Activated CD4-positive, alpha-beta T cell treated with anti-CD3 and anti-CD28 coated beads for 1 hour (primary cell): ENCODE results near the gene IPPK.
"Not testable (repeated sequence)": the region's sequence is repeated elsewhere in the genome, so short reads cannot be mapped to it uniquely, and the experiment has no call there.

Experiments
- DNase-seq: peaks from one replicate; pipeline ENCODE4 v3.0.0-alpha.2; 2020

Gene IPPK

DNA sequence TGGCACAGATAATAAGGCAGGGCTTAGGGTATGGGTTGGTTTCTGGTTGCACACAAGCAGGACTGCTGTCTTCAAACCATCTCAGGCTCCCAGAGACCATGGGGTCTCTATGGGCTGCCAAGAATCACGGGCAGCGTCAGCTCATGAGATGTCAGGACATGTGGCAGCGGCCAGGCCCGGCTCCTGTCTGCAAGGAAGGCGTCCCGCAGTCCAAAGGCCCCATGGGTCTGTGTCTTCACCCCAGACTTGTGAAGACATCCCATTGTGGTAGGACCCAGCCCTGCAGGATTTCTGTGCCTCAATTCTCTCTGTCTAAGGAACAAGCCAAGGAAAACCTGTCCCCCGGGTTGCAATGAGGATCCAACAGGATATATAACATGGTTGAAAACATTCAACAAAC, 32.6 kb downstream of the IPPK start:
- no peak for DNase-seq

DNA sequence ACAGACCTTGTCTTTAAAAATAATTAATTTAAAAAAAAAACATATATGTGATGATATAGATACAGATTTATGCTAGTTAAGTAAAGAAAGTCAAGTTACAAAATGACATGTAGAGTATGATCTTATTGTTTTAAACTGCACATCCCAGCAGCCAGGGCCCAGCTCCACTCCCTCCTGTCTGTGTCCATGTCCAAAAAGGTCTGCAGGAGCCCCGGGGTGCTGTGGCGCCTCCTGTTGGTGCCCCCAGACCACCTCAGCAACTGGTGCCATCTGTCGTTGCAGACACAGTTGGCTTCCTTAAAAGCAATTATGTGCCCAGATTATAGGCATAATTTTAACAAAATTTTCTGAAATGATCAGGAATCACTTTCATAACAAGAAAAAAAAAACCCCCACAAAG, 33.3 kb downstream of the IPPK start:
- no peak for DNase-seq

- DNase-seq = no peak
These were observed 34.2 kb downstream of the IPPK start for GRCh38 chr9:92635760-92636159.

GRCh38 chr9:92634712-92635605, 35.0 kb downstream of the IPPK start:
- peak; percentile 31 for DNase-seq

GRCh38 chr9:92633614-92634278, 36.2 kb downstream of the IPPK start:
- DNase-seq = no peak

DNA sequence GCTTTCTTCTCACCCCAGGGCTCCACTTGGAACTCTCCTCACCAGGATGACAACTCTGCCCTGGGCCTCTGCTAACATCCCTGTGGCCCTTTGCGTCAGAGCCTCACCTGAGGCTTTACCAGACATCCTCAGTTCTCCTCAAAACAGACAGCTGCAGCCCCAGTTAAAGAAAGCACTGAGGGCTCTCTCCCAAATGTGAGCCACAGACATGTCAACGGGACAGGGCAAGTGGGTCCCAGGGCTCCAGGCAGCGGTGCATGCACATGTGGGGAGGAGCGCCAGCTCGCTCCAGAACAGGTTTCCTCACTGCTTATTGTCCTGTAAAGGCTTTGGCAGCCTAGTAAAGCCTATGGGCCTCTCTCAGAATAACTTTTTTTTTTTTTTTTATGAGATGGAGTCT, 37.3 kb downstream of the IPPK start:
- DNase-seq = no peak

DNA sequence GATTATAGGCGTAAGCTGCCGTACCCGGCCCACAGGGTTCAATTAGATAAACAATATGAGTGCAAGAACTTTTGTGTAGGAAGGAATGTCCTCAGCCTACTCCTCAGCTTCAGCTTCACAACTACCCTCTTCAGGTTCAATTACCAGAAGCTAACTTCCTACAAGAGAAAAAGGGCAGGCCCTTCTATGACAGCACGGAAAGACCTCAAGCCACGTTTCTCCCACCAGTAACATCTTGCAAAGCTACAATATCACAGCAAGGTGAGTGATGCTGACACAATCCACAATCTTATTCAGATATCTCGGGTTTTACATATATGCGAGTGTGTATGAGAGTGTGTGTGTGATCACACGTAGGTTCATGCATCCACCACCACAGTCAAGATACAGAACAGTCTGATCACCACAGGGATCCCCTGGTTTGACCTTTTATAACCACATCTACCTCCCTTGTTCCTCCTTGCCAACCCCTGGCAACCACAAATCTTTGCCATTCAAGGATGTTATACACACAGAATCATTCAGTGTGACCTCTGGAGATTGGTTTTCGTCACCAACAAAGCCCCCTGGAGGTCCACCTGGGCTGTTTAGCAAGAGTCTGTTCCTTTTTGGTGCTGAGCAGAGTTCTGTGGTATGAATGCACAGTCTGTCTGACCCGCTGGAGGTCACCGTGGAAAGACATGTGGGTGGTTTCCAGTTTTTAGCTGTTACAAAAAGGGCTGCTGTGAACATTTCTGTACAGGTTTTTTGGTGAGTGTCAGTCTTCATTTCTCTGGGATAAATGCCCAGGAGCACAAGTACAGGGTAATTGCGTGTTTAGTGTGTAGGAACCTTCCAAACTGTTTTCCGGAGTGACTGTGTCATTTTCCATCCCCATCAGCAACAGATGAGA, 38.2 kb downstream of the IPPK start:
- DNase-seq = no peak

DNA sequence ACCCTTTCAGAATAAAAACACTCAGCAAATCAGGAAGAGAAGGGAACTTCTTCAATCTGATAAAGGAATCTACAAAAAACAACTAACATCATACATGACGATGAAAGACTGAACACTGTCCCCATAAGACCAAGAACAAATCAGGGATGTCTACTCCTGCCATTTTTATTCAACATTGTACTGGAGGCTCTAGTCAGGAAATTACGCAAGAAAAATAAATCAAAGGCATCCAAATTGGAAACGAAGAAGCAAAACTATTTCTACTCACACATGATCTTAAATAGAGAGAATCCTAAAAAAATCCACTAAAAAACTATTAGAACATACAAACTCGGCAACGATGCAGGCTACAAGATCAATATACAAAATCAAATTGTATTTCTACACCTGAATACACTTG, 42.3 kb downstream of the IPPK start:
- no peak for DNase-seq

DNA sequence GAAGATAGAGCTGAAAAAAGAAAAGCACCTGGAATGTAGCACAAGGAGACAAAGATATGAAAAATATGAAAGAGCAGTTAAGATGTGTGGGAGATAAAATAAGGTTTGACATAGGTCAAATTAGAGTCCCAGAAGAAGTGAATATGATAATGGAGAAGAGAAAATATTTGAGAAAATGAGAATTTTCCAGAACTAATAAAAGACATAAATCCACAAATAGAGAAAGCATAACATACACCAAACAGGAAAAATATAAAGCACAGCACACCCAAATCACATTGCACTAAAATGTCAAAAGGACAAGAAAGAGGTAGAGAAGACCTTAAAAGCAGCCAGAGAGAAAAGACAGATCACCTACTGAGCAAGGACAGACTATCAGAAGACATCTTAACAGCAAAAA, 43.4 kb downstream of the IPPK start:
- no peak for DNase-seq

DNA sequence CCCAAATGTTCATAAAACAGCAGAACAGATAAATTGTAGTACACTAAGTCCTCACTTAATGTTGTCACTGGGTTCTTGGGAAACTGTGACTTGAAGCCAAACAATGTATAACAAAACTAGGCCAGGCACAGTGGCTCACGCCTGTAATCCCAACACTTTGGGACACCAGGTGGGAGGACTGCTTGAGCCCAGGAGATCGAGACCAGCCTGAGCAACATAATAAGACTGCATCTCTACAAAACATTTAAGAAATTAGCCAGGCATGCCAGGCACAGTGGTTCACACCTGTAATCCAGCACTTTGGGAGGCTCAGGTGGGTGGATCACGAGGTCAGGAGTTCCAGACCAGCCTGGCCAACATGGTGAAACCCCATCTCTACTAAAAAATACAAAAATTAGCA, 46.0 kb downstream of the IPPK start:
- not testable (repeated sequence) for DNase-seq

GRCh38 chr9:92620845-92621244, 49.1 kb downstream of the IPPK start:
- DNase-seq = no peak

GRCh38 chr9:92619601-92620300, 50.2 kb downstream of the IPPK start:
- no peak for DNase-seq

- DNase-seq = no peak
These were observed 51.2 kb downstream of the IPPK start for GRCh38 chr9:92618633-92619225.

DNA sequence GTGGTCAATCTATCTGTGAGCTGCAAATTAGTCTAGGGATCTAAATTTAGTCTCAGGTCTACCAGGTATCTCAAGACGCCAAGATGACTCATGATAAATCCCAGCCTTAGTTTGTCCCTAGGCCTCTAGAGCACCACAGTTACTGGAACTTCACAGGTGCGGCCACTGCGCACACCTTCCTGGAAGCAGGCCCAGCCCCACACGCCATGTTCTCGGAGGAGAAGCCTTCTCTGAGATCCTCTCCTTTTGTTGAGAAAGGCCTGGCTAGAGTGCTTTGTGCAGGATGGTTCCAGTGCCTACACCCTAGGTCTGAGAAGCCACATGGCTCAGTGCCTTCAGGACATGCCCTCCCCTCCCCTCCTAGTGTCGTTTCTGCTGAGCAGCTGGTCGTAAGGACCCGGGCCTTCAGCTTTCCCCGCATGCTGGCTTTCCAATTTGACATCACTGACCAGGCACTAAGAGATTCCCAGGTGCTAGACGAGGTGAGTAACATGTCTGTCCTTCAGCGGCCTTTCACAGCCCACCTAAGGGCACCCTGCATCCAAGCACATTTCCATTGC, 51.9 kb downstream of the IPPK start:
- DNase-seq = no peak

- no peak for DNase-seq
These were observed 52.6 kb downstream of the IPPK start for GRCh38 chr9:92617195-92617813.

DNA sequence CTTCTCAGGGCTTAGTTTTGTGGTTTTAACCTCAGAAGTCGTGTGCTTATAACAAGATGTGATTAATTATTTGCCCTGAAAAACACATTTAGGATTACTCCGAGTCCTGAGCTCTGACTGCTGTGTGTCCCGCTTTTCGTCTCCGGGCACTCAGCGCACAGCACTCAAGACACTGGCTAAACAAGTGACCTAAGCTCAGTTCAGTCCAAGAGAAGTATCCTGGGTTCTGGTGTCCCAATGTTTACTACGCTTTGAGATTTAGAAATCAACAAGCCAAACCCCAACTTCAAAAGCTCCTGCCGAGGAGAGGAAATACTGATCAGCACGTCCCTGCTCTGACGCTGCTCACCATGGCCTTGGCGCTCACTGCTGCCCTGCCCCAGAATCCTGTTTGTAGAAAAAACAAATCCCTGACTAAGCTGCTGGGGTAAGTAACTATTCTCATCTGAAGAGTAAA, 53.2 kb downstream of the IPPK start:
- no peak for DNase-seq

GRCh38 chr9:92616199-92616641, 53.7 kb downstream of the IPPK start:
- no peak for DNase-seq

DNA sequence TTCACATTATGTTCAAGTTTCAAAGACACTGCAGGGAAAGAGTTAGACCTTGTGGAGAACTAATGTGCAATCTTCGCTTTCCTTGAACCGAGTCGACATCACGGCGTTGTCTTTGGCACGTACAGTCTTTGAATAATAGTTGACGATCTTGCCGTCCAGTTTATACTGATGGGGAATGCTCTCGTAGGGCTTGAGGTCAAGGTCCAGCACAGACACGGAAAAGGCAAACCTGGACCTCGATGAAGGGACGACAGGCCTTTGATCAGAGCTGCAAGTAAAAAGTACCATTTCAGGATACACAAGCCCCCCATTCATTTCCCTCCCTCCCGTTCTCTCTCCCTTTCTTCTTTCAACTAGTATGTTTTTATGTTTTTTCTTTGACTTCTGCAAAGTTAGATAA, 54.1 kb downstream of the IPPK start:
- no peak for DNase-seq

DNA sequence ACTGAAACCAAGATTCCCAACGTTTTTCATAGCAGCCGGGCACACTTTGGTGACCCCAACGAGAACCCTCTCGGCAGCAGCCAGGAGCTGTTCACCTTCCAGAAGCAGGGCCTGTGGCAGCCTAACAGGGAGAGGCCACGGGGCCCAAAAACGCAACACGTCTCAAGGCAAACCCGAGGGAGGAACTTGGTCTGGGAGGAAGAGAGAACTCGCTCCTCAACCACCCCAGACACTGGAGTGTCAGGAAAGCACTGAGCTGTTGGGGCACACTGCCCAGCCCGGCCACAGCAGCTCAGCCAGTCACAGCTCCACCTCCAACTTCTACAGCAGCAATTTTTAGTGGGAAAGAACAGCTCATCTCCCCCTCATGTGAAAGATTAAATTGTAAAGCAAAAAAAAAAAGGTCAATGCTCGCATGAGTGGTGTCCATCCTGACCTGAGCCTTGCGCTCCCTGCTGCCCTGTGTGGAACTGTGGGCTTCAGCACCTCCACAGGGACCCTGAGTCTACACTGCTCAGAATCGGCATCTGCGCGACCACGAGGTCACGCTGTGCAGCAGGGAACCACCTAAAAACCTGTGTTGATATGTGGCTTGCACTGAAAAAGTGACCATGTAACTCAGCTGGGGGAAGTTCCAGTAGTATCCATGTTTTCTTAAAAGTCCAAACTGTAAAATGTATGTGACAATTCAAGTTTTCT, 55.0 kb downstream of the IPPK start:
- no peak for DNase-seq

DNA sequence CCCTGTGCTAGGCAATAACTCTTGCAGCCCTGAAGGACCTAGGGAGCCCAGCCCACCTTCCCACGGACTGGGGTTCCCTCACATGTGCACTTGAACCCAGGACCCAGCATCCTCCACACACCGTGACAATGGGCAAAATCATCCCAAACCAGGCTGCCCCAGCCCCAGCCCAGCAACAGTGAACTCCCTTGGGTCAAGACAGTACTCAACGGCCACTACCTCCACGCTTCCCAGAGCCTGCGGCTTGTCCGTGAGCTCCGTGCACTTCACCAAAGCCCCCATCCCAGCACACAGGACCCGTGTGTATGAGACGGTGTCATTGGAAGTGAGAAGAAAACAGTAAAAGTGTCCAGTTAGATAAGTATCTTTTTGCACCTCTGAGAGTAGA, 55.8 kb downstream of the IPPK start:
- no peak for DNase-seq
